Transverse colon (tissue), 4 donors: ENCODE measurements around the gene SLC15A5.

Experiments used
- POLR2A ChIP-seq: fragments of 450-650 bp; IDR thresholded peaks from one replicate; pipeline ENCODE4 v1.6.1; 2016; ENCODE audit warnings: antibody characterized with exemption, mild to moderate bottlenecking, moderate library complexity
- POLR2AphosphoS5 ChIP-seq, 3 donors: sonication (generic); formaldehyde crosslinking; IDR thresholded peaks; one replicate each; pipeline ENCODE4 v1.6.1; 2016; ENCODE audit warnings: antibody characterized with exemption in 3 of 3
- TF ChIP-seq, protein P1 (sequence below), 5 experiments: fragments of 200-600 bp in 3 of 5; fragments of 450-650 bp in 2 of 5; sonication (generic) in 3 of 5; IDR thresholded peaks; 1 replicate in 2 of 5; 2 replicates in 3 of 5; pipeline ENCODE4 v1.5.1; 2016 to 2017; ENCODE audit warnings: antibody characterized with exemption in 5 of 5, inconsistent platforms in 3 of 5, mild to moderate bottlenecking in 2 of 5, moderate library complexity in 1 of 5

DNA sequence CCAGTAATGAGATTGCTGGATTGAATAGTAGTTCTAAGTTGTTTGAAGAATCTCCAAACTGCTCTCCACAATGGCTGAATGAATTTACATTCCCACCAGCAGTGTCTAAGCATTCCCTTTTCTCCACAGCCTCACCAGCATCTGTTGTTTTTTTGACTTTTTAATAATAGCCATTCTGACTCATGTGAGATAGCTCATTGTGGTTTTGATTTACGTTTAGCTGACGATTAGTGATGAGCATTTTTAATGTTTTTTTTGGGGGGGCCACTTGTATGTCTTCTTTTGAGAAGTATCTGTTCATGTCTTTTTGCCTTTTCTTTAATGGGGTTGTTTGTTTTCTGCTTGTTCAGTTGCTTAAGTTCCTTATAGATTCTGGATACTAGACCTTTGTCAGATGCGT is 8.1 kb upstream of the SLC15A5 start:
- TF ChIP-seq, protein P1, sequence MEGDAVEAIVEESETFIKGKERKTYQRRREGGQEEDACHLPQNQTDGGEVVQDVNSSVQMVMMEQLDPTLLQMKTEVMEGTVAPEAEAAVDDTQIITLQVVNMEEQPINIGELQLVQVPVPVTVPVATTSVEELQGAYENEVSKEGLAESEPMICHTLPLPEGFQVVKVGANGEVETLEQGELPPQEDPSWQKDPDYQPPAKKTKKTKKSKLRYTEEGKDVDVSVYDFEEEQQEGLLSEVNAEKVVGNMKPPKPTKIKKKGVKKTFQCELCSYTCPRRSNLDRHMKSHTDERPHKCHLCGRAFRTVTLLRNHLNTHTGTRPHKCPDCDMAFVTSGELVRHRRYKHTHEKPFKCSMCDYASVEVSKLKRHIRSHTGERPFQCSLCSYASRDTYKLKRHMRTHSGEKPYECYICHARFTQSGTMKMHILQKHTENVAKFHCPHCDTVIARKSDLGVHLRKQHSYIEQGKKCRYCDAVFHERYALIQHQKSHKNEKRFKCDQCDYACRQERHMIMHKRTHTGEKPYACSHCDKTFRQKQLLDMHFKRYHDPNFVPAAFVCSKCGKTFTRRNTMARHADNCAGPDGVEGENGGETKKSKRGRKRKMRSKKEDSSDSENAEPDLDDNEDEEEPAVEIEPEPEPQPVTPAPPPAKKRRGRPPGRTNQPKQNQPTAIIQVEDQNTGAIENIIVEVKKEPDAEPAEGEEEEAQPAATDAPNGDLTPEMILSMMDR (IDR thresholded peaks at IDR 0.05): no peak
- TF ChIP-seq POLR2AphosphoS5 (IDR thresholded peaks at IDR 0.05) (no peak), POLR2A (no peak)
